ENCODE results near the gene WNT5B.

WNT5B gene

GRCh38 chr12:1603269-1603993 is 25.6 kb upstream of the WNT5B start:
- no peaks in the 10 kb centered on the region for H3K9me3 ChIP-seq (ENCODE audit: insufficient read depth, low read depth, low read length)
- H3K27me3 ChIP-seq (ENCODE audit: insufficient read depth, low read length) = peaks cover 42% of the 10 kb centered on the region
- peaks cover 3% of the 10 kb centered on the region for H3K4me1 ChIP-seq (ENCODE audit: insufficient read depth, low read length)
- H3K27ac ChIP-seq (ENCODE audit: low read length) = no peak overlapping the region
- H3K4me3 ChIP-seq (ENCODE audit: low read length) = no peak overlapping the region
- H3K9ac ChIP-seq (ENCODE audit: low read depth, low read length) = no peak overlapping the region
- H3K36me3 ChIP-seq (ENCODE audit: insufficient read depth, low read depth, low read length) = no peaks in the 10 kb centered on the region

- Histone ChIP-seq H3K27ac (ENCODE audit: low read length) (no peak overlapping the region), H3K9ac (ENCODE audit: low read depth, low read length) (no peak overlapping the region), H3K9me3 (ENCODE audit: insufficient read depth, low read depth, low read length) (no peaks in the 10 kb centered on the region), H3K36me3 (ENCODE audit: insufficient read depth, low read depth, low read length) (no peaks in the 10 kb centered on the region), H3K27me3 (ENCODE audit: insufficient read depth, low read length) (peaks cover 42% of the 10 kb centered on the region), H3K4me3 (ENCODE audit: low read length) (no peak overlapping the region), H3K4me1 (ENCODE audit: insufficient read depth, low read length) (peaks cover 3% of the 10 kb centered on the region)
Observed at GRCh38 chr12:1604464-1604863, 24.6 kb upstream of the WNT5B start.

GRCh38 chr12:1605129-1606020 is 23.7 kb upstream of the WNT5B start:
- Histone ChIP-seq H3K9me3 (ENCODE audit: insufficient read depth, low read depth, low read length) (no peaks in the 10 kb centered on the region), H3K4me3 (ENCODE audit: low read length) (peak overlapping the region; percentile 70), H3K9ac (ENCODE audit: low read depth, low read length) (0 out of 2 replicates have a peak overlapping the region, but pooled peaks have one; percentile 12), H3K4me1 (ENCODE audit: insufficient read depth, low read length) (peaks cover 3% of the 10 kb centered on the region), H3K27ac (ENCODE audit: low read length) (no peak overlapping the region), H3K27me3 (ENCODE audit: insufficient read depth, low read length) (peaks cover 42% of the 10 kb centered on the region), H3K36me3 (ENCODE audit: insufficient read depth, low read depth, low read length) (no peaks in the 10 kb centered on the region)

GRCh38 chr12:1606021-1606622 is 22.9 kb upstream of the WNT5B start:
- H3K4me3 ChIP-seq (ENCODE audit: low read length) = peak overlapping the region; percentile 70
- 0 out of 2 replicates have a peak overlapping the region, but pooled peaks have one; percentile 12 for H3K9ac ChIP-seq (ENCODE audit: low read depth, low read length)
- H3K9me3 ChIP-seq (ENCODE audit: insufficient read depth, low read depth, low read length) = no peaks in the 10 kb centered on the region
- peaks cover 42% of the 10 kb centered on the region for H3K27me3 ChIP-seq (ENCODE audit: insufficient read depth, low read length)
- peaks cover 3% of the 10 kb centered on the region for H3K4me1 ChIP-seq (ENCODE audit: insufficient read depth, low read length)
- H3K36me3 ChIP-seq (ENCODE audit: insufficient read depth, low read depth, low read length) = no peaks in the 10 kb centered on the region
- no peak overlapping the region for H3K27ac ChIP-seq (ENCODE audit: low read length)

GRCh38 chr12:1607940-1608712 is 20.9 kb upstream of the WNT5B start:
- Histone ChIP-seq H3K9me3 (ENCODE audit: insufficient read depth, low read depth, low read length) (no peaks in the 10 kb centered on the region), H3K27ac (ENCODE audit: low read length) (no peak overlapping the region), H3K27me3 (ENCODE audit: insufficient read depth, low read length) (peaks cover 41% of the 10 kb centered on the region), H3K4me3 (ENCODE audit: low read length) (no peak overlapping the region), H3K9ac (ENCODE audit: low read depth, low read length) (no peak overlapping the region), H3K4me1 (ENCODE audit: insufficient read depth, low read length) (peaks cover 3% of the 10 kb centered on the region; the same call in 1 of the 2 replicates), H3K36me3 (ENCODE audit: insufficient read depth, low read depth, low read length) (no peaks in the 10 kb centered on the region)

- Histone ChIP-seq H3K27ac (ENCODE audit: low read length) (no peak overlapping the region), H3K9ac (ENCODE audit: low read depth, low read length) (no peak overlapping the region)
Observed at GRCh38 chr12:1608713-1609119, 20.3 kb upstream of the WNT5B start.

GRCh38 chr12:1610072-1610643 is 18.9 kb upstream of the WNT5B start:
- Histone ChIP-seq H3K9ac (ENCODE audit: low read depth, low read length) (no peak overlapping the region), H3K9me3 (ENCODE audit: insufficient read depth, low read depth, low read length) (no peaks in the 10 kb centered on the region), H3K36me3 (ENCODE audit: insufficient read depth, low read depth, low read length) (no peaks in the 10 kb centered on the region), H3K27ac (ENCODE audit: low read length) (no peak overlapping the region), H3K4me3 (ENCODE audit: low read length) (no peak overlapping the region), H3K4me1 (ENCODE audit: insufficient read depth, low read length) (peaks cover 3% of the 10 kb centered on the region; the same call in 1 of the 2 replicates), H3K27me3 (ENCODE audit: insufficient read depth, low read length) (peaks cover 25% of the 10 kb centered on the region)

More at GRCh38 chr12:1608713-1609119, 20.3 kb upstream of the WNT5B start:
- peaks cover 35% of the 10 kb centered on the region for H3K27me3 ChIP-seq (ENCODE audit: insufficient read depth, low read length)
- H3K9me3 ChIP-seq (ENCODE audit: insufficient read depth, low read depth, low read length) = no peaks in the 10 kb centered on the region
- no peak overlapping the region for H3K4me3 ChIP-seq (ENCODE audit: low read length)
- peaks cover 3% of the 10 kb centered on the region; the same call in 1 of the 2 replicates for H3K4me1 ChIP-seq (ENCODE audit: insufficient read depth, low read length)
- H3K36me3 ChIP-seq (ENCODE audit: insufficient read depth, low read depth, low read length) = no peaks in the 10 kb centered on the region

- no peaks in the 10 kb centered on the region for H3K36me3 ChIP-seq (ENCODE audit: insufficient read depth, low read depth, low read length)
- H3K9me3 ChIP-seq (ENCODE audit: insufficient read depth, low read depth, low read length) = no peaks in the 10 kb centered on the region
- H3K4me3 ChIP-seq (ENCODE audit: low read length) = no peak overlapping the region
- no peaks in the 10 kb centered on the region for H3K4me1 ChIP-seq (ENCODE audit: insufficient read depth, low read length)
- no peak overlapping the region for H3K27ac ChIP-seq (ENCODE audit: low read length)
- peaks cover 13% of the 10 kb centered on the region for H3K27me3 ChIP-seq (ENCODE audit: insufficient read depth, low read length)
- no peak overlapping the region for H3K9ac ChIP-seq (ENCODE audit: low read depth, low read length)
Observed at GRCh38 chr12:1611803-1612572, 17.0 kb upstream of the WNT5B start.

GRCh38 chr12:1613860-1614259 is 15.2 kb upstream of the WNT5B start:
- H3K9me3 ChIP-seq (ENCODE audit: insufficient read depth, low read depth, low read length) = no peaks in the 10 kb centered on the region
- H3K4me1 ChIP-seq (ENCODE audit: insufficient read depth, low read length) = no peaks in the 10 kb centered on the region
- no peaks in the 10 kb centered on the region for H3K36me3 ChIP-seq (ENCODE audit: insufficient read depth, low read depth, low read length)
- no peak overlapping the region for H3K9ac ChIP-seq (ENCODE audit: low read depth, low read length)
- no peak overlapping the region for H3K27ac ChIP-seq (ENCODE audit: low read length)
- no peak overlapping the region for H3K4me3 ChIP-seq (ENCODE audit: low read length)
- peaks cover 6% of the 10 kb centered on the region for H3K27me3 ChIP-seq (ENCODE audit: insufficient read depth, low read length)

GRCh38 chr12:1614360-1614759 is 14.7 kb upstream of the WNT5B start:
- Histone ChIP-seq H3K4me1 (ENCODE audit: insufficient read depth, low read length) (0 out of 2 replicates have a peak, but pooled peaks cover 2% of the 10 kb centered on the region), H3K9ac (ENCODE audit: low read depth, low read length) (no peak overlapping the region), H3K4me3 (ENCODE audit: low read length) (no peak overlapping the region), H3K27ac (ENCODE audit: low read length) (no peak overlapping the region), H3K9me3 (ENCODE audit: insufficient read depth, low read depth, low read length) (no peaks in the 10 kb centered on the region), H3K27me3 (ENCODE audit: insufficient read depth, low read length) (peaks cover 6% of the 10 kb centered on the region), H3K36me3 (ENCODE audit: insufficient read depth, low read depth, low read length) (no peaks in the 10 kb centered on the region)

Measured in iPS-20b (cell line).